DND-41 (cell line): ENCODE measurements around the gene ZNF12.

ENCODE experiments used
- ATAC-seq: fragments of 200-7000 bp; cut with Tn5 transposase; 3 replicates; pipeline ENCODE4 v1.9.1; 2021; ENCODE audit warnings: low read depth; ENCODE audit not compliant: insufficient read depth
- DNase-seq: peaks from one replicate; pipeline ENCODE4 v3.0.0-alpha.2; 2020
- H2AFZ ChIP-seq: 2 replicates; pipeline ENCODE4 v1.6.0; 2012; ENCODE audit warnings: low read depth, low read length
- H3K27ac ChIP-seq: 2 replicates; pipeline ENCODE4 v1.5.1; 2012; ENCODE audit warnings: low read length, inconsistent platforms
- H3K27me3 ChIP-seq: fragments of 200-600 bp; sonication (generic); 2 replicates; pipeline ENCODE4 v1.6.0; 2012; ENCODE audit warnings: low read length, mild to moderate bottlenecking, inconsistent platforms; ENCODE audit not compliant: insufficient read depth, poor library complexity
- H3K36me3 ChIP-seq: 2 replicates; pipeline ENCODE4 v1.5.1; 2012; ENCODE audit warnings: low read length, inconsistent platforms; ENCODE audit not compliant: insufficient read depth
- H3K4me1 ChIP-seq: 2 replicates; pipeline ENCODE4 v1.5.1; 2012; ENCODE audit warnings: mild to moderate bottlenecking, low read length; ENCODE audit not compliant: insufficient read depth
- H3K4me2 ChIP-seq: 2 replicates; pipeline ENCODE4 v1.6.0; 2012; ENCODE audit warnings: mild to moderate bottlenecking, moderate library complexity, low read length, inconsistent platforms; ENCODE audit not compliant: insufficient read depth
- H3K4me3 ChIP-seq, 2 experiments: fragments of 200-600 bp in 1 of 2; shearing (Covaris generic) in 1 of 2; 2 replicates each; pipeline ENCODE4 v1.5.1; 2012 to 2016; ENCODE audit warnings: inconsistent platforms in 2 of 2, low read length in 2 of 2, mild to moderate bottlenecking in 2 of 2, low read depth in 1 of 2, moderate library complexity in 1 of 2
- H3K79me2 ChIP-seq: 2 replicates; pipeline ENCODE4 v1.6.0; 2012; ENCODE audit warnings: low read length, inconsistent platforms; ENCODE audit not compliant: insufficient read depth
- H3K9ac ChIP-seq: 2 replicates; pipeline ENCODE4 v1.6.0; 2012; ENCODE audit warnings: low read depth, mild to moderate bottlenecking, inconsistent platforms, low read length, moderate library complexity
- H3K9me3 ChIP-seq: 2 replicates; pipeline ENCODE4 v1.5.1; 2012; ENCODE audit warnings: low read length, moderate library complexity, mild to moderate bottlenecking, inconsistent platforms; ENCODE audit not compliant: insufficient read depth, severe bottlenecking
- H4K20me1 ChIP-seq: 2 replicates; pipeline ENCODE4 v1.6.0; 2012; ENCODE audit warnings: low read length; ENCODE audit not compliant: insufficient read depth
- EZH2 ChIP-seq: IDR thresholded peaks from 3 replicates; pipeline ENCODE4 v1.6.1; 2012; ENCODE audit warnings: borderline replicate concordance, low read depth, mild to moderate bottlenecking, moderate library complexity, low read length, inconsistent platforms; ENCODE audit not compliant: severe bottlenecking
- TF ChIP-seq, protein P1 (sequence below): IDR thresholded peaks from 2 replicates; pipeline ENCODE4 v1.5.1; 2012; ENCODE audit warnings: borderline replicate concordance, low read length, moderate library complexity, mild to moderate bottlenecking; ENCODE audit not compliant: poor library complexity, severe bottlenecking; ENCODE audit errors: extremely low read depth

ZNF12 gene

DNA sequence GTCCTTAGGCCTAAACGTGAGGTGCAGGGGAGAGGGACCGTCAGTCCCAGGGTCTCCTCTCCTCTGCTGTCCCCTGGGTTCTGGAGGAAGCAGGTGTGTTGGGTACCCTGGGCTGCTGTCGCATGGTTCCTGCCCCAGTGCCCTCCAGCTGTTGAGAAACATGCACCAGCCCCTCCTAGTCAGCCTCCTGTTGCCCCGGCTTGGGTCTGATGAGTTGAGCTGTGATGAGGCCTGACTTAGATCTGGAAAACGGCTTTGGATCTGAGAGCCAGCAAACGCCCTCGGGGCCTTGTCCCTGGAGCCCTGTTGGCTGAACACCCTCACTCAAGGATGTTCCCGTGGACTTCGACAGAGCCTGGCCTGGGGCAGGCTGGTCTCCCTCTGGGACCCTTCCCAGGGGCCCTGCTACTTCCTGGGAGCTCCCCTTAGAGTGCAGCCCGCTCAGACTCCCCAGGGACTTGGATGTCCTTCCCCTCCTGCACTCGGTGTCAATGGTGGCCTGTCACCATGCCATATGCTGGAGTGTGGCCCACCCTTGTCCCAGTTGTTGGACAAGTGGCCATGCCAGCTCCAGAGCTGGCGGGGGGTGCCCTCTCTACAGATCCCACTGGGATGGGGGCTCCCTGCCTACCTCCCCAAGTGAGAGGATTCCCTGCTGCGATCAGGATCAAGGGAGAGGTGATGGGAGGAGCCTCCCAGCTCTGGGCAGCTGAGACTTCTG lies 57.3 kb downstream of the ZNF12 start:
- Histone ChIP-seq H3K4me2 (no peak overlapping the region), H3K9ac (no peak overlapping the region), H3K4me1 (no peaks in the 10 kb centered on the region), H4K20me1 (peaks cover 50% of the 10 kb centered on the region), H3K27ac (no peak overlapping the region; the same call in 1 of the 2 replicates), H3K27me3 (no peaks in the 10 kb centered on the region), H3K9me3 (peaks cover 7% of the 10 kb centered on the region), H3K79me2 (peaks cover 35% of the 10 kb centered on the region), H2AFZ (no peak overlapping the region), H3K4me3 (no peak overlapping the region), H3K36me3 (peaks cover 85% of the 10 kb centered on the region)
- TF ChIP-seq EZH2 = no peak
- TF ChIP-seq, protein P1, sequence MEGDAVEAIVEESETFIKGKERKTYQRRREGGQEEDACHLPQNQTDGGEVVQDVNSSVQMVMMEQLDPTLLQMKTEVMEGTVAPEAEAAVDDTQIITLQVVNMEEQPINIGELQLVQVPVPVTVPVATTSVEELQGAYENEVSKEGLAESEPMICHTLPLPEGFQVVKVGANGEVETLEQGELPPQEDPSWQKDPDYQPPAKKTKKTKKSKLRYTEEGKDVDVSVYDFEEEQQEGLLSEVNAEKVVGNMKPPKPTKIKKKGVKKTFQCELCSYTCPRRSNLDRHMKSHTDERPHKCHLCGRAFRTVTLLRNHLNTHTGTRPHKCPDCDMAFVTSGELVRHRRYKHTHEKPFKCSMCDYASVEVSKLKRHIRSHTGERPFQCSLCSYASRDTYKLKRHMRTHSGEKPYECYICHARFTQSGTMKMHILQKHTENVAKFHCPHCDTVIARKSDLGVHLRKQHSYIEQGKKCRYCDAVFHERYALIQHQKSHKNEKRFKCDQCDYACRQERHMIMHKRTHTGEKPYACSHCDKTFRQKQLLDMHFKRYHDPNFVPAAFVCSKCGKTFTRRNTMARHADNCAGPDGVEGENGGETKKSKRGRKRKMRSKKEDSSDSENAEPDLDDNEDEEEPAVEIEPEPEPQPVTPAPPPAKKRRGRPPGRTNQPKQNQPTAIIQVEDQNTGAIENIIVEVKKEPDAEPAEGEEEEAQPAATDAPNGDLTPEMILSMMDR = no peak
- no peak for ATAC-seq
- no peak for DNase-seq

DNA sequence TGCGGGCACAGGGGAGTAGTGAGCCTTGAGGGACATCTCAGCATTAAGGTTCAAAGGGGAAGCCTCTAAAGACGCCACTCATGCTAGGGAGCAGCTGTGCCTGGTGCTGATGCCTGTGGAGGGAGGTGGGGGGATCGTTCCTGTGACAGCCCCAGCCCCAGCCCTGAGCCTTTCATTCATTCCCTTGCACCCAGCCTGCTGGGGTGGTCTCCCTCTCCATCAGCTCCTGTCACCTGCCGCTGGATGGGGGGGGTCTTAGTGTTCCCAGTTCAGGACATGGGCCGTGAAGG lies 58.0 kb downstream of the ZNF12 start:
- DNase-seq (no peak), ATAC-seq (no peak)
- H3K9ac ChIP-seq = no peak overlapping the region
- no peak overlapping the region for H3K4me2 ChIP-seq
- H3K4me3 ChIP-seq = no peak overlapping the region
- no peaks in the 10 kb centered on the region for H3K4me1 ChIP-seq
- TF ChIP-seq, protein P1 = no peak
- TF ChIP-seq EZH2 = no peak
- no peak overlapping the region for H3K27ac ChIP-seq
- no peaks in the 10 kb centered on the region for H3K27me3 ChIP-seq
- H3K9me3 ChIP-seq = peaks cover 7% of the 10 kb centered on the region
- H4K20me1 ChIP-seq = peaks cover 57% of the 10 kb centered on the region
- H3K36me3 ChIP-seq = peaks cover 86% of the 10 kb centered on the region
- H3K79me2 ChIP-seq = peaks cover 37% of the 10 kb centered on the region
- H2AFZ ChIP-seq = no peak overlapping the region

DNA sequence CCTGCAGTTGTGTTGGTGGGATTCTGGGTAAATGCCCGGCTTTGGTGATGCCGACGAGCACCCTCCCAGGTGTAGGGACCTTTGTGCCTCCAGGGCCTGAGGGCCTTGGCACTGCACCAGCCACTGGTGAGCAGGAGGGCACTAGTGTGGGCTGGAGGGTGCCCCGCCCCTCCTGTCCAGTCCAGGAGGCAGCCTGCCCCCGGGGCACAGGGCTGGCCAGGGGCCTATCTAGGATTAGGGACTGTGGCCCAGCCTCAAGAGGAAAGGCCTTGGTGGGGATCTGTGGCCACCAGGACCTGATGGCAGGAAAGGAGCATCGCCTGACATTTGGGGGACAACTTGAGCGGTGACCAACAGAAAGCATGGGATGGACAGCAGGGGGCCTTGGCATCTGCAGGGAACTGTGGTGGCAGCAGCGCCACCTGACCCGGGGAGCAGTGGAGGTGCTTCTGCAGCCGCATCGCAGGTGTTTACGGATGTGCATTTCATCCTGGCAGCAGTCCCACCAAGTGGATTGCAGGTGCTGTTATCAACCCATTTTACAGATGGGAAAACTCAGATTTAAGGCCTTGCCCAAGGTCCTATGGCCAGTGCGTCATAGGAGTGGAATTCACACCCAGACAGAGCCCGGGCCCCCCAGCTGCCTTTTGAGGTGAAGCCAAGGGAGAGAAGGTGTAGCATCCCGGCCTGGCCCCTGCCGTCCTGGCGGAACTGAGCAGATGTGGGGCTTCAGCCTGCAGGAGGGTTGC lies 58.5 kb downstream of the ZNF12 start:
- ATAC-seq (no peak), DNase-seq (no peak)
- H3K4me2 ChIP-seq = no peak overlapping the region
- H3K79me2 ChIP-seq = peaks cover 40% of the 10 kb centered on the region
- H3K4me3 ChIP-seq = no peak overlapping the region
- no peak for TF ChIP-seq EZH2
- TF ChIP-seq, protein P1 = no peak
- H3K9me3 ChIP-seq = peaks cover 7% of the 10 kb centered on the region
- peaks cover 91% of the 10 kb centered on the region for H3K36me3 ChIP-seq
- no peak overlapping the region for H3K27ac ChIP-seq
- no peaks in the 10 kb centered on the region for H3K4me1 ChIP-seq
- H3K9ac ChIP-seq = no peak overlapping the region
- peaks cover 61% of the 10 kb centered on the region for H4K20me1 ChIP-seq
- H3K27me3 ChIP-seq = no peaks in the 10 kb centered on the region
- no peak overlapping the region for H2AFZ ChIP-seq
